Transverse colon (tissue), 4 donors: ENCODE results near the gene FOXP1.

ENCODE experiments used
- CTCF ChIP-seq, 5 experiments: fragments of 200-600 bp in 3 of 5; fragments of 450-650 bp in 2 of 5; sonication (generic) in 3 of 5; IDR thresholded peaks; 1 replicate in 2 of 5; 2 replicates in 3 of 5; pipeline ENCODE4 v1.5.1; 2016 to 2017; ENCODE audit warnings: antibody characterized with exemption in 5 of 5, inconsistent platforms in 3 of 5, mild to moderate bottlenecking in 2 of 5, moderate library complexity in 1 of 5
- EP300 ChIP-seq: sonication (generic); formaldehyde crosslinking; IDR thresholded peaks from one replicate; pipeline ENCODE4 v1.6.1; 2017; ENCODE audit warnings: antibody characterized with exemption, low read depth
- POLR2A ChIP-seq: fragments of 450-650 bp; IDR thresholded peaks from one replicate; pipeline ENCODE4 v1.6.1; 2016; ENCODE audit warnings: antibody characterized with exemption, mild to moderate bottlenecking, moderate library complexity
- POLR2AphosphoS5 ChIP-seq, 3 donors: sonication (generic); formaldehyde crosslinking; IDR thresholded peaks; one replicate each; pipeline ENCODE4 v1.6.1; 2016; ENCODE audit warnings: antibody characterized with exemption in 3 of 3

- no peak for TF ChIP-seq CTCF (IDR thresholded peaks at IDR 0.05)
- no peak for TF ChIP-seq EP300
- TF ChIP-seq POLR2A = no peak
- TF ChIP-seq POLR2AphosphoS5 (IDR thresholded peaks at IDR 0.05) = no peak
These were observed 509.1 kb downstream of the FOXP1 start for GRCh38 chr3:71074423-71074822.
